Spinal cord (tissue), 10 donors: Measurements from ENCODE around the gene GIMAP1. TPM values are rescaled to one million over a fixed set of nuclear protein-coding genes. Genes with fewer than 3 reads are reported as not detected.
"Not testable (repeated sequence)": the region's sequence is repeated elsewhere in the genome, so short reads cannot be mapped to it uniquely, and the experiment has no call there.

Source experiments
- DNase-seq, 6 donors: peaks; one replicate each; pipeline versions ENCODE4 v3.0.0 to v3.0.0-alpha.2; 2013 to 2015; ENCODE audit warnings: low spot score in 6 of 6, low read depth in 4 of 6
- H3K27ac ChIP-seq: one replicate; pipeline ENCODE4 v1.5.1; 2013; ENCODE audit warnings: low read depth, low read length, control low read depth
- H3K27me3 ChIP-seq: one replicate; pipeline ENCODE4 v1.6.1; 2013; ENCODE audit warnings: low read length; ENCODE audit not compliant: control insufficient read depth, insufficient read depth
- H3K36me3 ChIP-seq: one replicate; pipeline ENCODE4 v1.6.1; 2013; ENCODE audit warnings: low read length; ENCODE audit not compliant: control insufficient read depth, insufficient read depth
- H3K4me1 ChIP-seq: one replicate; pipeline ENCODE4 v1.6.1; 2013; ENCODE audit warnings: low read length; ENCODE audit not compliant: control insufficient read depth, insufficient read depth
- H3K4me3 ChIP-seq: one replicate; pipeline ENCODE4 v1.5.1; 2013; ENCODE audit warnings: low read depth, low read length, control low read depth
- H3K9me3 ChIP-seq: one replicate; pipeline ENCODE4 v1.6.1; 2013; ENCODE audit warnings: low read length; ENCODE audit not compliant: control insufficient read depth, insufficient read depth
- WGBS: methylation state at CpG from one replicate; pipeline ENCODE4 v1.1.5; 2013; ENCODE audit warnings: missing lambda C conversion rate; ENCODE audit not compliant: insufficient coverage; 5-methylcytosine and 5-hydroxymethylcytosine counted together
- long read RNA-seq, 4 donors: transcript quantifications; one replicate each; lab custom pipeline, GENCODE V29; 2026
- polyA plus RNA-seq, 2 donors: library from polyadenylated mRNA; unstranded; fragments of 120-200 nt; gene quantifications; one replicate each; pipeline ENCODE4 v1.2.1, GENCODE V29; 2013; ENCODE audit not compliant: insufficient read length in 2 of 2
- total RNA-seq, 2 donors: library from RNA; depleted of rRNA in 1 of 2; stranded (reverse); fragments of 120-200 nt in 1 of 2; fragments of >200 nt in 1 of 2; gene quantifications; one replicate each; pipeline versions ENCODE4 v1.2.3 to v1.2.4, GENCODE V29; 2013 to 2014
- donor health status: healthy.

The GIMAP1 gene
- 1 to 10 TPM; 1.2 to 6.0 TPM for total RNA-seq
- 1 to 10 TPM; 2.7 to 3.0 TPM for polyA plus RNA-seq
- long read RNA-seq, donor 1: 0 reads
- long read RNA-seq, donor 2, full-length matches to known transcripts: 1 of 1 reads
- long read RNA-seq, donor 2, partial matches to known transcripts: 0 of 1 reads
- long read RNA-seq, donor 2, other reads (novel, unspliced or antisense): 0 of 1 reads
- long read RNA-seq, donor 3: 0 reads
- long read RNA-seq, donor 4, full-length matches to known transcripts: 9 of 9 reads
- long read RNA-seq, donor 4, partial matches to known transcripts: 0 of 9 reads
- long read RNA-seq, donor 4, other reads (novel, unspliced or antisense): 0 of 9 reads

GRCh38 chr7:150716368-150716767, at the start of gene GIMAP1:
TSS of gene GIMAP1 (plus strand) at chr7:150716613. CDS start at chr7:150719048, 2,435 bp downstream.
- H3K27me3 ChIP-seq: no peaks in the 10 kb centered on the region
- H3K9me3 ChIP-seq: peaks cover 2% of the 10 kb centered on the region
- H3K4me3 ChIP-seq: peak within 1 kb of the TSS; percentile 19
- H3K4me1 ChIP-seq: no peaks in the 10 kb centered on the region
- H3K36me3 ChIP-seq: peaks cover 5% of the 10 kb centered on the region
- WGBS: 64% methylated on average over 4 of the region's 5 CpGs
- no peak for DNase-seq
- H3K27ac ChIP-seq: peak within 1 kb of the TSS; percentile 16

DNA sequence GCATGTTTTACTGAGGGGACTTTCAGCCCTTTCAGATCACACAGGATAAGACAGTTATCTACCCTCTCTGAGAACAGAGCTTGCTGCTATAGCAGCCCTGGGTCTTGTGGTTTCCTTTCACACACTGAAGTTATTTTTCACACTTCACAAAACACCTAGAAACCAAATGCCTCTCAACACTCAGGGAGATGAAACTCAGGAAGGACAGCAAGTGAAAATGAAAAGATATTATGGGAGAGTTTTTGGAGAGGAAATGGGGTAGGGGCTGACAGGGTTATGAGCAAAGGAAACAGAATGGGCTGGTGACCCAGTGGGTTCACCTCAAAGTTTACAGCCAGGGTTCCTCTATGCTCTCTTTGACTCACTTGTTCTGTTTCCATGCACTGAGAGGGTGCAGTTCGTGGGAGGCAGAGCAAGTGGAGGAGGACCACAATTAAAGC, 47.9 kb upstream of the GIMAP1 start:
- H3K27me3 ChIP-seq: no peaks in the 10 kb centered on the region
- no peak overlapping the region for H3K4me3 ChIP-seq
- no peak for DNase-seq
- no peaks in the 10 kb centered on the region for H3K4me1 ChIP-seq
- no CpG with 5 or more reads among the region's 1 CpG for WGBS
- H3K36me3 ChIP-seq: no peaks in the 10 kb centered on the region
- no peaks in the 10 kb centered on the region for H3K9me3 ChIP-seq
- H3K27ac ChIP-seq: no peak overlapping the region

GRCh38 chr7:150668977-150669376, 47.4 kb upstream of the GIMAP1 start:
- Histone ChIP-seq H3K27me3 (no peaks in the 10 kb centered on the region), H3K4me1 (no peaks in the 10 kb centered on the region), H3K27ac (no peak overlapping the region), H3K4me3 (no peak overlapping the region), H3K36me3 (no peaks in the 10 kb centered on the region), H3K9me3 (no peaks in the 10 kb centered on the region)
- DNase-seq: no peak

GRCh38 chr7:150671798-150672585, 44.4 kb upstream of the GIMAP1 start:
- not testable (repeated sequence) for H3K9me3 ChIP-seq, H3K27ac ChIP-seq, DNase-seq, H3K4me1 ChIP-seq, H3K27me3 ChIP-seq, H3K36me3 ChIP-seq, H3K4me3 ChIP-seq
- WGBS: 100% methylated on average over 2 of the region's 7 CpGs

- H3K4me3 ChIP-seq: no peak overlapping the region
- peak overlapping the region; percentile 33 for H3K27ac ChIP-seq
- no peaks in the 10 kb centered on the region for H3K4me1 ChIP-seq
- H3K36me3 ChIP-seq: no peaks in the 10 kb centered on the region
- H3K9me3 ChIP-seq: no peaks in the 10 kb centered on the region
- DNase-seq: no peak
- no CpG with 5 or more reads among the region's 2 CpGs for WGBS
- no peaks in the 10 kb centered on the region for H3K27me3 ChIP-seq
Observed at GRCh38 chr7:150675714-150676113, 40.7 kb upstream of the GIMAP1 start.

GRCh38 chr7:150676276-150676675, 40.1 kb upstream of the GIMAP1 start:
- not testable (repeated sequence) for H3K9me3 ChIP-seq, H3K4me1 ChIP-seq, H3K27ac ChIP-seq, H3K27me3 ChIP-seq, DNase-seq, H3K4me3 ChIP-seq, H3K36me3 ChIP-seq

- not testable (repeated sequence) for DNase-seq, H3K27me3 ChIP-seq, H3K4me1 ChIP-seq, H3K36me3 ChIP-seq, H3K4me3 ChIP-seq, H3K9me3 ChIP-seq, H3K27ac ChIP-seq
- WGBS: no CpG with 5 or more reads among the region's 3 CpGs
Observed at GRCh38 chr7:150676854-150677253, 39.6 kb upstream of the GIMAP1 start.

DNA sequence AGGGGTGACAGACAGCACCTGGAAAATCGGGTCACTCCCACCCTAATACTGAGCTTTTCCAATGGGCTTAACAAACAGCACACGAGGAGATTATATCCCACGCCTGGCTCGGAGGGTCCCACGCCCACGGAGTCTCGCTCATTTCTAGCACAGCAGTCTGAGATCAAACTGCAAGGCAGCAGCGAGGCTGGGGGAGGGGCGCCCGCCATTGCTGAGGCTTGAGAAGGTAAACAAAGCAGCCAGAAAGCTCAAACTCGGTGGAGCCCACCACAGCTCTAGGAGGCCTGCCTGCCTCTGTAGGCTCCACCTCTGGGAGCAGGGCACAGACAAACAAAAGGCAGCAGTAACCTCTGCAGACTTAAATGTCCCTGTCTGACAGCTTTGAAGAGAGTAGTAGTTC, 37.8 kb upstream of the GIMAP1 start:
- not testable (repeated sequence) for H3K27ac ChIP-seq, H3K9me3 ChIP-seq, H3K36me3 ChIP-seq, H3K4me1 ChIP-seq, H3K4me3 ChIP-seq, DNase-seq, H3K27me3 ChIP-seq
- WGBS: 91% methylated on average over 6 of the region's 11 CpGs

DNA sequence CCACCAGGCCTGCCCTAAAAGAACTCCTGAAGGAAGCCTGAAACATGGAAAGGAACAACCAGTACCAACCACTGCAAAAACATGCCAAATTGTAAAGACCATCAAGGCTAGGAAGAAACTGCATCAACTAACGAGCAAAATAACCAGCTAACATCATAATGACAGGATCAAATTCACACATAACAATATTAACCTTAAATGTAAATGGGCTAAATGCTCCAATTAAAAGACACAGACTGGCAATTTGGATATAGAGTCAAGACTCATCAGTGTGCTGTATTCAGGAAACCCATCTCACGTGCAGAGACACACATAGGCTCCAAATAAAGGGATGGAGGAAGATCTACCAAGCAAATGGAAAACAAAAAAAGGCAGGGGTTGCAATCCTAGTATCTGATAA, 36.0 kb upstream of the GIMAP1 start:
- no CpG with 5 or more reads among the region's 2 CpGs for WGBS
- H3K36me3 ChIP-seq, H3K27ac ChIP-seq, DNase-seq, H3K4me3 ChIP-seq, H3K9me3 ChIP-seq, H3K27me3 ChIP-seq, H3K4me1 ChIP-seq: not testable (repeated sequence)
